ENCODE data around the gene SPRN.
"Not testable (repeated sequence)": the region's sequence is repeated elsewhere in the genome, so short reads cannot be mapped to it uniquely, and the experiment has no call there.

DNA sequence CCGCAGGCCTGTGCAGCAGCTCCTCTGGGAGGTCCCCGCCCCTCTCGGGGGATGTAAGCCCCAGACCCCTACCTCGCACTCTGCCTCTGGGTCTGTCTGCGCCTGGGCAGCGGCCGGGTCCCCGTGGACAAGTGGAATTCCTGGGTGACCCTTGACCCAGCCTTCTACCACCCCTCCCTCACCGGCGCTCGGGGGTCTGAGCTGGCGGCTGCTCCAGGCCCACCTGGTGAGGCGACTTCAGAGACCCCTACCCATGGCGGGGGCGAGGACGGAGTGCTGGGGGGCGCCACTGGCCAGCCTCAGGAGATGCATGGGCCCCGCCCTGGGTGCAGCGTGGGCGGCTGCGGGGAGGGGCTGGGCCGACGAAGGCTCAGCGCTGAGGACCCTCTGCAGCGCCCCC is 8.4 kb upstream of the SPRN start:
- TF ChIP-seq, protein P1, sequence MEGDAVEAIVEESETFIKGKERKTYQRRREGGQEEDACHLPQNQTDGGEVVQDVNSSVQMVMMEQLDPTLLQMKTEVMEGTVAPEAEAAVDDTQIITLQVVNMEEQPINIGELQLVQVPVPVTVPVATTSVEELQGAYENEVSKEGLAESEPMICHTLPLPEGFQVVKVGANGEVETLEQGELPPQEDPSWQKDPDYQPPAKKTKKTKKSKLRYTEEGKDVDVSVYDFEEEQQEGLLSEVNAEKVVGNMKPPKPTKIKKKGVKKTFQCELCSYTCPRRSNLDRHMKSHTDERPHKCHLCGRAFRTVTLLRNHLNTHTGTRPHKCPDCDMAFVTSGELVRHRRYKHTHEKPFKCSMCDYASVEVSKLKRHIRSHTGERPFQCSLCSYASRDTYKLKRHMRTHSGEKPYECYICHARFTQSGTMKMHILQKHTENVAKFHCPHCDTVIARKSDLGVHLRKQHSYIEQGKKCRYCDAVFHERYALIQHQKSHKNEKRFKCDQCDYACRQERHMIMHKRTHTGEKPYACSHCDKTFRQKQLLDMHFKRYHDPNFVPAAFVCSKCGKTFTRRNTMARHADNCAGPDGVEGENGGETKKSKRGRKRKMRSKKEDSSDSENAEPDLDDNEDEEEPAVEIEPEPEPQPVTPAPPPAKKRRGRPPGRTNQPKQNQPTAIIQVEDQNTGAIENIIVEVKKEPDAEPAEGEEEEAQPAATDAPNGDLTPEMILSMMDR (conservative IDR thresholded peaks at IDR 0.05; ENCODE audit: low read length), result not testable (repeated sequence)
- not testable (repeated sequence) for TF ChIP-seq EZH2phosphoT487 (IDR thresholded peaks at IDR 0.05; ENCODE audit: borderline replicate concordance)
